HG02840 (cell line): ENCODE measurements around the gene RBMX2.

Experiments
- ATAC-seq: cut with Tn5 transposase; IDR thresholded peaks from one replicate; pipeline ENCODE4 v1.9.1; 2021; ENCODE audit warnings: mild to moderate bottlenecking, moderate library complexity, moderate number of reproducible peaks; ENCODE audit not compliant: unreplicated experiment, low FRiP score

Gene RBMX2

DNA sequence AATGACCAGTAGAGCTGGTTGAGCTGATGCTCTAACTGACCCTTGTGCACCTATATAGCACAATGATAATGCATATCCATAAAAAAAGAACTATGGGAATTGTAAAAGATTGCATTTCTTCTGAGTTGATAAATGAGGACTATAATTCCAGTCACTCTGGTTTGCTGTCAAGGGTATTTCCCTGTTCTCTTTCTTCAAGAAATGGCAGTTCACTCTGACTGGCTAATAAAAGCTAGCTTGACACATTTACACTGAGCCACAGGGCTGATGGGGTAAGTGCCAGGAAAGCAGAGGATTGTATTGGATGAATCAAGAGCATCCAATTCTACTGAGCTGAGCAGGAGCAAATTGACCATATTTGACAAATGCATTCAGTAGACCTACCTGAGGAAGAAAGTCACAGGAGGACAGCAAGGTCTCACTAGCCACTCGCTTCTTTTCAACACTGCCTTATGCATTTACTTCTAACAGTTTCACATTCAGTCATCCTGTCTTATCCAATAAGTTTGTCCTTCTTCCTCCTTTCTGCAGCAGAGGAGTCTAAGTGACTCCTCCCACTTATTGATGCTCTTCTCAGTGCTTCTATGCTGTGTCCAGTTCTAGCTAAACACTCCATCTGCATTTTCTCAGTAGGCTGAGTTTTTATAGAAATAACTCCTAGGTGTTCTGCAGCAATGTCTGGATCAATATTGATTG lies 43.0 kb downstream of the RBMX2 start:
- ATAC-seq, result no peak

DNA sequence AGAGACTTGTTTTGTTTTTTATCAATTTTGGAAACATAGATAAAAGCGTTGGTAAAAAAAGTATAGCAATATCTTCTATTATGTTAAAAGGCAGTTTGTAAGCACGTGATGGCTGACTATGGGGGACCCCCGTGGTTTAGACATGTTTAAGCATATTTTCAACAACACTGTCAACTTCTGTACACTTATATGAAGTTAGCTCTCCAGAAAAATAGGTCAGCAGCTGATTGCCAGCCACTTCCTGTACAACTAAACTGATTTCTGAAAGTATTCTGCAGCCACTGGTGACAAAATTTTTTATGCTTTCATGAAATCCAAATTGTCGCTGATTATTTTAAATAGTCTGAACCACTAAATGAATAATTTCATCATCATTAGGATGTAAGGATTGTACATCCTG lies 45.2 kb downstream of the RBMX2 start:
- ATAC-seq, result no peak
